Stimulated activated memory B cell treated with anti-CD40 and anti-IgM and Interleukin-4, amounts not matched to agents 10 μg/mL and 1 μg/mL and 100 μg/mL, for 72 hours (primary cell): ENCODE data around the gene TMEM181.
"Not testable (repeated sequence)": the region's sequence is repeated elsewhere in the genome, so short reads cannot be mapped to it uniquely, and the experiment has no call there.

ENCODE experiments used
- ATAC-seq: fragments of 150-1000 bp; cut with Tn5 transposase; 2 replicates; pipeline ENCODE4 v1.10.0; 2021
- H3K27ac Mint-ChIP-seq: one replicate; pipeline ENCODE4 v1.8.0; 2022; ENCODE audit warnings: mild to moderate bottlenecking, mixed read lengths
- H3K27me3 Mint-ChIP-seq: one replicate; pipeline ENCODE4 v1.8.0; 2022; ENCODE audit warnings: mixed read lengths
- H3K36me3 Mint-ChIP-seq: one replicate; pipeline ENCODE4 v1.8.0; 2022; ENCODE audit warnings: mixed read lengths
- H3K4me1 Mint-ChIP-seq: one replicate; pipeline ENCODE4 v1.8.0; 2022; ENCODE audit warnings: mixed read lengths
- H3K4me3 Mint-ChIP-seq: one replicate; pipeline ENCODE4 v1.8.0; 2022; ENCODE audit warnings: mild to moderate bottlenecking, moderate library complexity, mixed read lengths
- H3K9me3 Mint-ChIP-seq: one replicate; pipeline ENCODE4 v1.8.0; 2022; ENCODE audit warnings: mixed read lengths

Gene TMEM181

GRCh38 chr6:158643836-158644230 lies 83.9 kb downstream of the TMEM181 start:
- peak overlapping the region; percentile 95 for H3K4me3 Mint-ChIP-seq
- H3K9me3 Mint-ChIP-seq = no peaks in the 10 kb centered on the region
- H3K36me3 Mint-ChIP-seq = peaks cover 15% of the 10 kb centered on the region
- H3K4me1 Mint-ChIP-seq = peaks cover 69% of the 10 kb centered on the region
- no peak for ATAC-seq
- H3K27ac Mint-ChIP-seq = peak overlapping the region; percentile 81
- no peaks in the 10 kb centered on the region for H3K27me3 Mint-ChIP-seq

GRCh38 chr6:158644231-158645063 lies 84.6 kb downstream of the TMEM181 start, which contains the start of gene DYNLT1:
Gene DYNLT1 (minus strand): TSS chr6:158644743. CDS start chr6:158644708, 35 bp downstream.
- H3K36me3 Mint-ChIP-seq = peaks cover 13% of the 10 kb centered on the region
- ATAC-seq = peak; percentile 87
- H3K9me3 Mint-ChIP-seq = no peaks in the 10 kb centered on the region
- peaks cover 73% of the 10 kb centered on the region for H3K4me1 Mint-ChIP-seq
- peak within 1 kb of the TSS; percentile 95 for H3K4me3 Mint-ChIP-seq
- peak within 1 kb of the TSS; percentile 81 for H3K27ac Mint-ChIP-seq
- no peaks in the 10 kb centered on the region for H3K27me3 Mint-ChIP-seq

- peaks cover 72% of the 10 kb centered on the region for H3K4me1 Mint-ChIP-seq
- no peak for ATAC-seq
- peaks cover 6% of the 10 kb centered on the region for H3K36me3 Mint-ChIP-seq
- H3K4me3 Mint-ChIP-seq = peak overlapping the region; percentile 95
- H3K27me3 Mint-ChIP-seq = no peaks in the 10 kb centered on the region
- H3K27ac Mint-ChIP-seq = peak overlapping the region; percentile 81
- no peaks in the 10 kb centered on the region for H3K9me3 Mint-ChIP-seq
Measured at GRCh38 chr6:158645064-158646022, 85.5 kb downstream of the TMEM181 start.

- Mint-ChIP-seq H3K36me3 (no peaks in the 10 kb centered on the region), H3K27ac (peak overlapping the region; percentile 81), H3K27me3 (no peaks in the 10 kb centered on the region), H3K4me3 (peak overlapping the region; percentile 95), H3K4me1 (peaks cover 63% of the 10 kb centered on the region), H3K9me3 (no peaks in the 10 kb centered on the region)
- ATAC-seq = no peak
Measured at GRCh38 chr6:158646023-158646910, 86.4 kb downstream of the TMEM181 start.

- no peaks in the 10 kb centered on the region for H3K27me3 Mint-ChIP-seq
- no peaks in the 10 kb centered on the region for H3K36me3 Mint-ChIP-seq
- no peak overlapping the region for H3K27ac Mint-ChIP-seq
- H3K9me3 Mint-ChIP-seq = no peaks in the 10 kb centered on the region
- ATAC-seq = no peak
- peaks cover 53% of the 10 kb centered on the region for H3K4me1 Mint-ChIP-seq
- H3K4me3 Mint-ChIP-seq = no peak overlapping the region
Measured at GRCh38 chr6:158647501-158647900, 87.6 kb downstream of the TMEM181 start.

- Mint-ChIP-seq H3K27me3 (no peaks in the 10 kb centered on the region), H3K27ac (peak overlapping the region; percentile 98), H3K4me1 (peaks cover 53% of the 10 kb centered on the region), H3K9me3 (no peaks in the 10 kb centered on the region), H3K36me3 (no peaks in the 10 kb centered on the region), H3K4me3 (peak overlapping the region; percentile 82)
- peak; percentile 21 for ATAC-seq
Measured at GRCh38 chr6:158648682-158649131, 88.8 kb downstream of the TMEM181 start.

- peak within 1 kb of the TSS; percentile 82 for H3K4me3 Mint-ChIP-seq
- peak within 1 kb of the TSS; percentile 98 for H3K27ac Mint-ChIP-seq
- H3K27me3 Mint-ChIP-seq = no peaks in the 10 kb centered on the region
- H3K36me3 Mint-ChIP-seq = peaks cover 7% of the 10 kb centered on the region
- peaks cover 58% of the 10 kb centered on the region for H3K4me1 Mint-ChIP-seq
- H3K9me3 Mint-ChIP-seq = no peaks in the 10 kb centered on the region
- peak; percentile 82 for ATAC-seq
Measured at GRCh38 chr6:158649289-158650143, 89.6 kb downstream of the TMEM181 start, which contains the start of gene SYTL3. Gene SYTL3 (plus strand): TSS chr6:158650054. CDS start chr6:158663269, 13,215 bp downstream.

GRCh38 chr6:158651981-158652737 lies 92.3 kb downstream of the TMEM181 start:
- not testable (repeated sequence) for ATAC-seq

GRCh38 chr6:158653577-158654354 lies 93.9 kb downstream of the TMEM181 start:
- Mint-ChIP-seq H3K27me3 (no peaks in the 10 kb centered on the region), H3K36me3 (peaks cover 22% of the 10 kb centered on the region), H3K4me3 (peak overlapping the region; percentile 48), H3K9me3 (no peaks in the 10 kb centered on the region), H3K4me1 (peaks cover 39% of the 10 kb centered on the region), H3K27ac (peak overlapping the region; percentile 91)
- ATAC-seq = peak; percentile 78

More at GRCh38 chr6:158651981-158652737, 92.3 kb downstream of the TMEM181 start:
- not testable (repeated sequence) for H3K9me3 Mint-ChIP-seq, H3K4me3 Mint-ChIP-seq, H3K27me3 Mint-ChIP-seq
- peak overlapping the region; percentile 91 for H3K27ac Mint-ChIP-seq
- peaks cover 22% of the 10 kb centered on the region for H3K36me3 Mint-ChIP-seq
- peaks cover 44% of the 10 kb centered on the region for H3K4me1 Mint-ChIP-seq

GRCh38 chr6:158654498-158654897 lies 94.6 kb downstream of the TMEM181 start:
- H3K4me1 Mint-ChIP-seq = peaks cover 32% of the 10 kb centered on the region
- H3K9me3 Mint-ChIP-seq = no peaks in the 10 kb centered on the region
- H3K27me3 Mint-ChIP-seq = no peaks in the 10 kb centered on the region
- H3K36me3 Mint-ChIP-seq = peaks cover 22% of the 10 kb centered on the region
- no peak for ATAC-seq
- peak overlapping the region; percentile 91 for H3K27ac Mint-ChIP-seq
- no peak overlapping the region for H3K4me3 Mint-ChIP-seq

GRCh38 chr6:158654960-158655489 lies 95.1 kb downstream of the TMEM181 start:
- Mint-ChIP-seq H3K4me1 (peaks cover 29% of the 10 kb centered on the region), H3K9me3 (no peaks in the 10 kb centered on the region), H3K27me3 (no peaks in the 10 kb centered on the region), H3K4me3 (no peak overlapping the region), H3K36me3 (peaks cover 22% of the 10 kb centered on the region), H3K27ac (peak overlapping the region; percentile 91)
- ATAC-seq = no peak
